Hypothalamus (tissue), 51 donors: Measurements from ENCODE around the gene EVX1.

Source experiments
- DNase-seq, 51 donors: peaks; one replicate each; lab custom pipeline; 2025; lab: John Stamatoyannopoulos, UW

The EVX1 gene

GRCh38 chr7:27224983-27225934, 17.3 kb upstream of the EVX1 start:
- DNase-seq = no peak

GRCh38 chr7:27229448-27229847, 13.2 kb upstream of the EVX1 start:
- DNase-seq = no peak

- peak in 25 of 51 donors; percentile 4 to 52 (median 19) for DNase-seq
Observed at GRCh38 chr7:27235387-27236311, 7.0 kb upstream of the EVX1 start.

- no peak for DNase-seq
Observed at GRCh38 chr7:27237735-27238334, 4.8 kb upstream of the EVX1 start.

GRCh38 chr7:27238979-27239386, 3.6 kb upstream of the EVX1 start:
- no peak for DNase-seq

- no peak for DNase-seq
Observed at GRCh38 chr7:27239387-27240014, 3.1 kb upstream of the EVX1 start.

- DNase-seq = no peak
Observed at GRCh38 chr7:27240015-27240731, 2.4 kb upstream of the EVX1 start.

GRCh38 chr7:27241189-27242056, 1.2 kb upstream of the EVX1 start:
- no peak for DNase-seq

- DNase-seq = no peak
Observed at GRCh38 chr7:27242154-27242553, 448 bp upstream of the EVX1 start.

- no peak for DNase-seq
Observed at GRCh38 chr7:27243340-27244163, 950 bp downstream of the EVX1 start.

- DNase-seq = no peak
Observed at GRCh38 chr7:27244488-27245123, 2.0 kb downstream of the EVX1 start.

- DNase-seq = no peak
Observed at GRCh38 chr7:27245124-27245797, 2.7 kb downstream of the EVX1 start.

- DNase-seq = no peak
Observed at GRCh38 chr7:27245798-27246691, 3.4 kb downstream of the EVX1 start.

GRCh38 chr7:27247000-27247399, 4.4 kb downstream of the EVX1 start:
- no peak for DNase-seq

- no peak for DNase-seq
Observed at GRCh38 chr7:27247452-27248426, 5.1 kb downstream of the EVX1 start.
